ENCODE data around the gene RIPK4.

- no peak for TF ChIP-seq CTCF (IDR thresholded peaks at IDR 0.05; ENCODE audit: insufficient read depth, low read depth, low read length)
- no peak for TF ChIP-seq EZH2 (IDR thresholded peaks at IDR 0.05; ENCODE audit: insufficient read depth, low read length)
These were observed 22.6 kb downstream of the RIPK4 start for GRCh38 chr21:41744028-41744930.
